Neural progenitor cell (in vitro differentiated cells): ENCODE data around the gene POLR2L. TPM values are rescaled to one million over a fixed set of nuclear protein-coding genes. Genes with fewer than 3 reads are reported as not detected.
A peak's percentile ranks its signal among the peaks of the same experiment; 100 is the strongest.

ENCODE experiments used
- DNase-seq: peaks from one replicate; pipeline ENCODE4 v3.0.0-alpha.2; 2016; ENCODE audit warnings: low spot score
- H2AFZ ChIP-seq: fragments of 200-600 bp; sonication (generic); replicated peaks from 2 replicates; pipeline ENCODE4 v1.6.1; 2016; ENCODE audit warnings: antibody characterized with exemption
- H3F3A ChIP-seq: fragments of 200-600 bp; sonication (generic); 2 replicates; pipeline ENCODE4 v1.6.1; 2016; ENCODE audit warnings: antibody characterized with exemption, low read depth
- H3K27ac ChIP-seq: fragments of 200-600 bp; sonication (generic); 2 replicates; pipeline ENCODE4 v1.5.1; 2016; ENCODE audit warnings: mild to moderate bottlenecking
- H3K27me3 ChIP-seq: fragments of 200-600 bp; sonication (generic); 2 replicates; pipeline ENCODE4 v1.6.1; 2016; ENCODE audit warnings: mild to moderate bottlenecking, moderate library complexity
- H3K36me3 ChIP-seq: fragments of 200-600 bp; sonication (generic); 2 replicates; pipeline ENCODE4 v1.5.1; 2016
- H3K4me1 ChIP-seq: fragments of 200-600 bp; sonication (generic); 2 replicates; pipeline ENCODE4 v1.6.1; 2016; ENCODE audit warnings: mixed run types
- H3K4me2 ChIP-seq: fragments of 200-600 bp; sonication (generic); 2 replicates; pipeline ENCODE4 v1.6.1; 2016
- H3K4me3 ChIP-seq: fragments of 200-600 bp; sonication (generic); 2 replicates; pipeline ENCODE4 v1.5.1; 2016
- H3K79me2 ChIP-seq: fragments of 200-600 bp; sonication (generic); 2 replicates; pipeline ENCODE4 v1.6.1; 2016; ENCODE audit warnings: low read depth
- H3K9ac ChIP-seq: fragments of 200-600 bp; sonication (generic); 2 replicates; pipeline ENCODE4 v1.6.1; 2016
- H3K9me3 ChIP-seq: fragments of 200-600 bp; sonication (generic); 2 replicates; pipeline ENCODE4 v1.5.1; 2016; ENCODE audit warnings: low read depth
- H4K20me1 ChIP-seq: fragments of 200-600 bp; sonication (generic); 2 replicates; pipeline ENCODE4 v1.6.1; 2016; ENCODE audit warnings: low read depth
- H3K27ac Mint-ChIP-seq: 3 replicates; pipeline ENCODE4 v1.8.0; 2021; ENCODE audit warnings: mixed read lengths
- H3K27me3 Mint-ChIP-seq: 2 replicates; pipeline ENCODE4 v1.8.0; 2022; ENCODE audit warnings: low read depth, mild to moderate bottlenecking, inconsistent platforms, moderate library complexity, mixed read lengths; ENCODE audit not compliant: insufficient read depth
- H3K36me3 Mint-ChIP-seq: 3 replicates; pipeline ENCODE4 v1.8.0; 2021; ENCODE audit warnings: mixed read lengths
- H3K4me1 Mint-ChIP-seq: 3 replicates; pipeline ENCODE4 v1.8.0; 2021; ENCODE audit warnings: mixed read lengths
- H3K4me3 Mint-ChIP-seq: 3 replicates; pipeline ENCODE4 v1.8.0; 2021; ENCODE audit warnings: mild to moderate bottlenecking, moderate library complexity, mixed read lengths
- H3K9me3 Mint-ChIP-seq: 3 replicates; pipeline ENCODE4 v1.8.0; 2020; ENCODE audit warnings: mixed read lengths
- EZH2 ChIP-seq: fragments of 200-600 bp; sonication (generic); IDR thresholded peaks from 2 replicates; pipeline ENCODE4 v1.6.1; 2017; ENCODE audit warnings: antibody characterized with exemption, mild to moderate bottlenecking, moderate library complexity
- EZH2phosphoT487 ChIP-seq: fragments of 200-600 bp; sonication (generic); IDR thresholded peaks from 2 replicates; pipeline ENCODE4 v1.6.1; 2017; ENCODE audit warnings: antibody characterized with exemption
- total RNA-seq: library from RNA; depleted of rRNA; stranded (reverse); fragments of >200 nt; gene quantifications from 2 replicates; pipeline ENCODE4 v1.2.3, GENCODE V29; 2015; ENCODE audit warnings: low replicate concordance
- TF ChIP-seq, protein P1 (sequence below): fragments of 200-600 bp; sonication (generic); IDR thresholded peaks from 2 replicates; pipeline ENCODE4 v1.5.1; 2017; ENCODE audit warnings: antibody characterized with exemption, mild to moderate bottlenecking

POLR2L gene
- total RNA-seq, 1 donor from 2014 or later, result 12.9 TPM

DNA sequence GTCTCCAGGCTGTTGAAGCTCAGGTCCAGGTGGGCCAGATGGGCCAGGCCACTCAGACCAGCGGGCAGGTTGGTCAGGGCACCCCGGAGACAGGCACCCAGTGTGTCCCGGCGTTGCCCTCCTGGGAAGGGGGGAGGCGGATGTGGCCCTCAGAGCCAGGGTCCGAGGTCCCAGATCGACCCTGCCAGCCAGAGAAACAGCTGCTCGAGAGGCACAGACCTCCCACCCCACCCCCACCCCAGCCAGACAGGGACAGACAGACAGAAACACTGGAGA, 38.9 kb downstream of the POLR2L start:
- H4K20me1 ChIP-seq, result peaks cover 21% of the 10 kb centered on the region
- H3K27me3 Mint-ChIP-seq, result peaks cover 2% of the 10 kb centered on the region
- no peak for DNase-seq
- peaks cover 15% of the 10 kb centered on the region for H3K79me2 ChIP-seq
- H3K9me3 Mint-ChIP-seq, result no peaks in the 10 kb centered on the region
- H3K27ac ChIP-seq, result no peak overlapping the region
- H3K4me3 Mint-ChIP-seq, result no peak overlapping the region
- H3K36me3 ChIP-seq, result no peaks in the 10 kb centered on the region
- no peak overlapping the region for H3K9ac ChIP-seq
- H3K4me2 ChIP-seq, result no peak overlapping the region
- H3K9me3 ChIP-seq, result no peaks in the 10 kb centered on the region
- H3K27me3 ChIP-seq, result no peaks in the 10 kb centered on the region
- H2AFZ ChIP-seq, result no peak overlapping the region
- peaks cover 10% of the 10 kb centered on the region for H3K4me1 Mint-ChIP-seq
- no peaks in the 10 kb centered on the region for H3K36me3 Mint-ChIP-seq
- peaks cover 29% of the 10 kb centered on the region for H3F3A ChIP-seq
- H3K27ac Mint-ChIP-seq, result no peak overlapping the region
- H3K4me3 ChIP-seq, result no peak overlapping the region
- TF ChIP-seq, protein P1, sequence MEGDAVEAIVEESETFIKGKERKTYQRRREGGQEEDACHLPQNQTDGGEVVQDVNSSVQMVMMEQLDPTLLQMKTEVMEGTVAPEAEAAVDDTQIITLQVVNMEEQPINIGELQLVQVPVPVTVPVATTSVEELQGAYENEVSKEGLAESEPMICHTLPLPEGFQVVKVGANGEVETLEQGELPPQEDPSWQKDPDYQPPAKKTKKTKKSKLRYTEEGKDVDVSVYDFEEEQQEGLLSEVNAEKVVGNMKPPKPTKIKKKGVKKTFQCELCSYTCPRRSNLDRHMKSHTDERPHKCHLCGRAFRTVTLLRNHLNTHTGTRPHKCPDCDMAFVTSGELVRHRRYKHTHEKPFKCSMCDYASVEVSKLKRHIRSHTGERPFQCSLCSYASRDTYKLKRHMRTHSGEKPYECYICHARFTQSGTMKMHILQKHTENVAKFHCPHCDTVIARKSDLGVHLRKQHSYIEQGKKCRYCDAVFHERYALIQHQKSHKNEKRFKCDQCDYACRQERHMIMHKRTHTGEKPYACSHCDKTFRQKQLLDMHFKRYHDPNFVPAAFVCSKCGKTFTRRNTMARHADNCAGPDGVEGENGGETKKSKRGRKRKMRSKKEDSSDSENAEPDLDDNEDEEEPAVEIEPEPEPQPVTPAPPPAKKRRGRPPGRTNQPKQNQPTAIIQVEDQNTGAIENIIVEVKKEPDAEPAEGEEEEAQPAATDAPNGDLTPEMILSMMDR, result no peak
- no peak for TF ChIP-seq EZH2
- no peak for TF ChIP-seq EZH2phosphoT487
- H3K4me1 ChIP-seq, result peaks cover 9% of the 10 kb centered on the region

DNA sequence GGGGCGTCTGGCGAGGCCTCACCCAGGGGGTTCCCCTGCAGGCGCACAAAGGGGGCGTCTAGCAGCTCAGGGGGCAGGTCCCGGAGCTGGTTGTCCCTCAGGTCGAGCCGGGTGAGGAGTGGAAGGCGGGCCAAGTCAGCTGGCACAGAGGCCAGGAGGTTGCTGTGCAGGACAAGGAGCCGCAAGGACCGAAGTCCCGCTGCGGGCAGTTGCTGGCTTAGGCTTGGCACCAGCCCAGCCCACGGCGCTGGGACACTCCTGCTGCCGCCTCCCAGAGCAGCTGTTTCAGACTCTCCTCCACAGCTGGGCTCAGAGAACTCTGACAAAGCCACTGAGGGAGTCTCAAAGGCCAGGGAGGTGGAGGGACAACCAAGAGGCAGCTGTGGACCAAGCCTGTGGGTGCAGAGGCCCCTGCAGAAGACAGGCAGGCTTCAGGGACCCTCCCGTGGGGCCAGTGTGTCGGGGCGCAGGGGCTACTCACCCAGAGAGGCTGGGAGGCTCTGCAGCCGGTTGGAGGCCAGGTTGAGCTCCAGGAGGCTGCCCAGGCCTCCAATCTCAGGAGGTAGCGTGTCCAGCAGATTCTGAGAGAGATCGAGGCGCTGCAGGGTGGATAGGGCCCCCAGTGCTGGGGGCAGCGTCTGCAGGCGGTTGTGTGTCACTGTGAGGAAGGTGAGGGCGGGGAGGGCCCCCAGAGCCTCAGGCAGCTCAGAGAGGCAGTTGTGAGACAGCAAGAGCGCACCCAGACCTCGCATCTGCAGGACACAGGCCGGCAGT, 39.4 kb downstream of the POLR2L start:
- H3K4me2 ChIP-seq, result no peak overlapping the region
- no peak overlapping the region for H3K27ac Mint-ChIP-seq
- TF ChIP-seq EZH2 (no peak), EZH2phosphoT487 (no peak)
- TF ChIP-seq, protein P1, result no peak

DNA sequence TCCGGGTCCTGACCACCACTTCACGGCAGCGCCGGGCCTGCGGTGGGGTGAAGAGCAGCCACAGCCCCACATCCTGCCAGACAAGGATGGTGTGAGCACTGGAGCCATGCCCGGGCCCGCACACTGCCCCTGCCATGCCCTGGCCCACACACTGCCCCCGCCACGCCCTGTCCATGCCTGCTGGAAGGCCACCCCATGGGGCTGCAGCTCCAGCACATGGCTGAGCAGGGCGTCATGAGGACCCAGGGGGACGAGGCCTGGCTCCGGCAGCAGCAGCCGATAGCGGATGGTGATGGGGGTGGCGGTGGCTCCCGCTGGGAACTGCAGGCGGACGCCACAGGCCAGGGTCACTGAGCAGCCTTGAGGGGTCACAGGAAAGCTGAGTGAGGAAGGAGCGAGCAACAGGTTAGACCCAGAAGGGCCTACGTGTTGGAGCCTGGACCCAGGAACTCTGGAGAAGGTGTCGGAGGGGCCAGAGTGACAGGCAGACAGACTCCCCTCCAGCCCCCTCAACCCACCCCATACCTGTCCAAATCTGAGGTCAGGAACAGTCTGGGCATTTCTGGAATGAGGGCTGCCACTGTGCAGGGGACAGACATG, 40.2 kb downstream of the POLR2L start:
- no peaks in the 10 kb centered on the region for H3K9me3 ChIP-seq
- peaks cover 7% of the 10 kb centered on the region for H3K4me1 ChIP-seq
- DNase-seq, result no peak
- TF ChIP-seq EZH2phosphoT487, result no peak
- no peak for TF ChIP-seq EZH2
- TF ChIP-seq, protein P1, result no peak
- H3K79me2 ChIP-seq, result peaks cover 3% of the 10 kb centered on the region
- H3K9me3 Mint-ChIP-seq, result no peaks in the 10 kb centered on the region
- peaks cover 24% of the 10 kb centered on the region for H3F3A ChIP-seq
- no peaks in the 10 kb centered on the region for H3K27me3 Mint-ChIP-seq
- peaks cover 8% of the 10 kb centered on the region for H3K4me1 Mint-ChIP-seq
- H3K4me2 ChIP-seq, result no peak overlapping the region
- H3K27ac ChIP-seq, result no peak overlapping the region
- H3K27ac Mint-ChIP-seq, result no peak overlapping the region
- no peaks in the 10 kb centered on the region for H3K36me3 Mint-ChIP-seq
- no peak overlapping the region for H3K9ac ChIP-seq
- H3K4me3 ChIP-seq, result no peak overlapping the region
- no peaks in the 10 kb centered on the region for H3K27me3 ChIP-seq
- peaks cover 21% of the 10 kb centered on the region for H4K20me1 ChIP-seq
- H3K4me3 Mint-ChIP-seq, result no peak overlapping the region
- H2AFZ ChIP-seq, result no peak overlapping the region
- H3K36me3 ChIP-seq, result no peaks in the 10 kb centered on the region

More for the DNA sequence above, 39.4 kb downstream of the POLR2L start:
- H3K27ac ChIP-seq, result no peak overlapping the region
- Mint-ChIP-seq H3K4me1 (peaks cover 8% of the 10 kb centered on the region), H3K36me3 (no peaks in the 10 kb centered on the region), H3K27me3 (peaks cover 2% of the 10 kb centered on the region), H3K4me3 (peak overlapping the region; percentile 67), H3K9me3 (no peaks in the 10 kb centered on the region)
- no peaks in the 10 kb centered on the region for H3K36me3 ChIP-seq
- H2AFZ ChIP-seq, result no peak overlapping the region
- H3K9ac ChIP-seq, result no peak overlapping the region
- H3K4me1 ChIP-seq, result peaks cover 7% of the 10 kb centered on the region
- no peak overlapping the region for H3K4me3 ChIP-seq
- H3K9me3 ChIP-seq, result no peaks in the 10 kb centered on the region
- peaks cover 21% of the 10 kb centered on the region for H4K20me1 ChIP-seq
- H3F3A ChIP-seq, result peaks cover 29% of the 10 kb centered on the region
- no peak for DNase-seq
- peaks cover 9% of the 10 kb centered on the region for H3K79me2 ChIP-seq
- H3K27me3 ChIP-seq, result no peaks in the 10 kb centered on the region
